Endometrial microvascular endothelial cells (primary cell): Measurements from ENCODE around the gene DUS4L. TPM values are rescaled to one million over a fixed set of nuclear protein-coding genes. Genes with fewer than 3 reads are reported as not detected.

Experiments
- in situ Hi-C: cut with HindIII; loops from 2 replicates; pipeline ENCODE4 v1.10.0; 2017; ENCODE audit warnings: low sequenced_read_pairs, low pct_unique_long_range_greater_than_20kb; ENCODE audit errors: inconsistent ontology term
- total RNA-seq: library from RNA; depleted of rRNA; stranded (reverse); fragments of >200 nt; gene quantifications from one replicate; pipeline ENCODE4 v1.2.3, GENCODE V29; 2015; ENCODE audit errors: inconsistent ontology term

DUS4L gene
- total RNA-seq, 1 donor from 2014 or later, result 17.6 TPM

- in situ Hi-C loops, result no loop called here
These were observed 41.5 kb downstream of the DUS4L start for GRCh38 chr7:107605218-107605815.

- in situ Hi-C loops, result no loop called here
These were observed 42.5 kb downstream of the DUS4L start for GRCh38 chr7:107606303-107606702.

GRCh38 chr7:107609811-107610261, 46.1 kb downstream of the DUS4L start:
- in situ Hi-C loops, result no loop called here

GRCh38 chr7:107610323-107610722, 46.6 kb downstream of the DUS4L start:
- in situ Hi-C loops, result no loop called here

- in situ Hi-C loops, result no loop called here
These were observed 49.7 kb downstream of the DUS4L start for GRCh38 chr7:107613439-107613838.

- in situ Hi-C loops, result no loop called here
These were observed 50.2 kb downstream of the DUS4L start for GRCh38 chr7:107613948-107614347.

GRCh38 chr7:107614425-107614824, 50.7 kb downstream of the DUS4L start:
- in situ Hi-C loops, result no loop called here

- in situ Hi-C loops, result no loop called here
These were observed 52.3 kb downstream of the DUS4L start for GRCh38 chr7:107615910-107616680.

GRCh38 chr7:107622429-107622828, 58.7 kb downstream of the DUS4L start:
- in situ Hi-C loops, result no loop called here

GRCh38 chr7:107622894-107623293, 59.1 kb downstream of the DUS4L start:
- in situ Hi-C loops, result no loop called here

- in situ Hi-C loops, result no loop called here
These were observed 63.2 kb downstream of the DUS4L start for GRCh38 chr7:107627002-107627401.

Other genes starting within 250 kb of the DUS4L start
- gene GPR22, start 93.9 kb upstream of the DUS4L start, total RNA-seq, result not detected
- 36.4 TPM for gene COG5, start 51 bp upstream of the DUS4L start, total RNA-seq
- 311 TPM for gene BCAP29, start 16.3 kb downstream of the DUS4L start, total RNA-seq
- 0.09 TPM for gene SLC26A4, start 96.9 kb downstream of the DUS4L start, total RNA-seq
- gene CBLL1, start 180.2 kb downstream of the DUS4L start, total RNA-seq, result 20.3 TPM
- gene SLC26A3, start 239.3 kb downstream of the DUS4L start, total RNA-seq, result not detected